HFF-Myc (cell line): Measurements from ENCODE around the gene FOXL2.

Experiments used
- DNase-seq: peaks from one replicate; pipeline ENCODE4 v3.0.0-alpha.2; 2011; ENCODE audit warnings: low read depth; ENCODE audit errors: extremely low read depth
- H3K4me3 ChIP-seq: replicated peaks from 2 replicates; pipeline ENCODE4 v1.5.1; 2011; ENCODE audit warnings: low read depth, mild to moderate bottlenecking, control low read depth, low read length
- CTCF ChIP-seq: IDR thresholded peaks from 2 replicates; pipeline ENCODE4 v1.5.1; 2012; ENCODE audit warnings: mild to moderate bottlenecking, low read depth, low read length, control low read depth; ENCODE audit errors: missing control alignments

The FOXL2 gene

GRCh38 chr3:138911621-138912020, 35.3 kb downstream of the FOXL2 start:
- no peak for TF ChIP-seq CTCF
- DNase-seq, result no peak
- H3K4me3 ChIP-seq, result no peak overlapping the region

- no peak for TF ChIP-seq CTCF
- H3K4me3 ChIP-seq, result no peak overlapping the region
- DNase-seq, result no peak
Measured at GRCh38 chr3:138909904-138910303, 37.0 kb downstream of the FOXL2 start.

- H3K4me3 ChIP-seq, result no peak overlapping the region
- TF ChIP-seq CTCF, result no peak
- DNase-seq, result no peak
Measured at GRCh38 chr3:138908846-138909245, 38.1 kb downstream of the FOXL2 start.

GRCh38 chr3:138907539-138907938, 39.4 kb downstream of the FOXL2 start:
- no peak overlapping the region for H3K4me3 ChIP-seq
- DNase-seq, result no peak
- TF ChIP-seq CTCF, result no peak

GRCh38 chr3:138902171-138902570, 44.8 kb downstream of the FOXL2 start:
- DNase-seq, result no peak
- no peak for TF ChIP-seq CTCF
- no peak overlapping the region for H3K4me3 ChIP-seq

GRCh38 chr3:138901567-138901966, 45.4 kb downstream of the FOXL2 start:
- DNase-seq, result no peak
- TF ChIP-seq CTCF, result no peak
- H3K4me3 ChIP-seq, result no peak overlapping the region

- DNase-seq, result no peak
- TF ChIP-seq CTCF, result no peak
- no peak overlapping the region for H3K4me3 ChIP-seq
Measured at GRCh38 chr3:138899351-138899991, 47.5 kb downstream of the FOXL2 start.
